PC-3 (cell line): ENCODE data around the gene PLVAP.

Experiments
- CTCF ChIP-seq: fragments of 300-600 bp; sonication (generic); conservative IDR thresholded peaks from 2 replicates; pipeline ENCODE4 v1.5.1; 2017; ENCODE audit warnings: antibody characterized with exemption, low read depth, mild to moderate bottlenecking, low read length
- EZH2 ChIP-seq: fragments of 300-600 bp; sonication (generic); IDR thresholded peaks from one replicate; pipeline ENCODE4 v1.6.1; 2017; ENCODE audit warnings: antibody characterized with exemption, mild to moderate bottlenecking, low read length; ENCODE audit not compliant: unreplicated experiment

DNA sequence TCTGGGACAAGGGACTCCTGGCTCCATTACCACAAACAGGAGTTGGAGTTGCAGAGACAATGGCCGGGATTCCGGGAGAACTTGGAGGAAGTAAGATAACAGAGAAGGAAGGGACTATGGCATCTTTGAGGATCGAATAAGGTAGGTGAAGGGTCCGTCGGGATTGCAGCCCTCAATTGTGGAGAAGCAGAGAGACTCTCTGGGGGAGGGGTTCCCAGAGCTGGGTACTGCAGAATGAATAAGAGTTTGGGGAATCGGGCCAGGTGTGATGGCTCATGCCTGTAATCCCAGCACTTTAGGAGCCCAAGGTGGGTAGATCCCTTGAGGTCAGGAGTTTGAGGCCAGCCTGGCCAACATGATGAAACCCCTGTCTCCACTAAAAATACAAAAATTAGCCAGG is 24.5 kb upstream of the PLVAP start:
- no peak for TF ChIP-seq CTCF
- TF ChIP-seq EZH2: no peak
